C4-2B (cell line): ENCODE results near the gene ZBTB40.

Source experiments
- H3K27ac ChIP-seq: fragments of 450-650 bp; 2 replicates; pipeline ENCODE4 v1.5.1; 2017
- CTCF ChIP-seq: fragments of 450-650 bp; conservative IDR thresholded peaks from 2 replicates; pipeline ENCODE4 v1.5.1; 2017; ENCODE audit warnings: mild to moderate bottlenecking
- ZFX ChIP-seq: fragments of 450-650 bp; IDR thresholded peaks from 2 replicates; pipeline ENCODE4 v1.6.1; 2017

The ZBTB40 gene

GRCh38 chr1:22447621-22448111 lies 4.0 kb upstream of the ZBTB40 start:
- no peak overlapping the region for H3K27ac ChIP-seq
- TF ChIP-seq ZFX = no peak

- no peak overlapping the region for H3K27ac ChIP-seq
- TF ChIP-seq CTCF = no peak
- no peak for TF ChIP-seq ZFX
Observed at GRCh38 chr1:22449636-22450035, 2.0 kb upstream of the ZBTB40 start.

- H3K27ac ChIP-seq = peak overlapping the region; percentile 97; the same call in 1 of the 2 replicates
- TF ChIP-seq ZFX (no peak), CTCF (no peak)
Observed at GRCh38 chr1:22450351-22451021, 1.2 kb upstream of the ZBTB40 start.

- TF ChIP-seq ZFX (0 out of 2 replicates have a peak, but pooled peaks have one; percentile 58), CTCF (no peak)
- peak overlapping the region; percentile 97 for H3K27ac ChIP-seq
Observed at GRCh38 chr1:22452481-22452957, 868 bp downstream of the ZBTB40 start.

- H3K27ac ChIP-seq = no peak overlapping the region
- TF ChIP-seq ZFX (no peak), CTCF (no peak)
Observed at GRCh38 chr1:22453181-22453580, 1.5 kb downstream of the ZBTB40 start.

- no peak for TF ChIP-seq ZFX
- H3K27ac ChIP-seq = no peak overlapping the region
Observed at GRCh38 chr1:22454476-22455056, 2.9 kb downstream of the ZBTB40 start.

GRCh38 chr1:22457345-22457744 lies 5.7 kb downstream of the ZBTB40 start:
- TF ChIP-seq CTCF (no peak), ZFX (no peak)
- no peak overlapping the region for H3K27ac ChIP-seq

- no peak overlapping the region for H3K27ac ChIP-seq
- TF ChIP-seq CTCF = no peak
- no peak for TF ChIP-seq ZFX
Observed at GRCh38 chr1:22457836-22458235, 6.2 kb downstream of the ZBTB40 start.
